Upper lobe of right lung (tissue), 1 donor: Measurements from ENCODE around the gene CIZ1. TPM values are rescaled to one million over a fixed set of nuclear protein-coding genes. Genes with fewer than 3 reads are reported as not detected.

Source experiments
- ATAC-seq: fragments of 200-7000 bp; cut with Tn5 transposase; one replicate; pipeline ENCODE4 v1.9.1; 2020; ENCODE audit warnings: mild to moderate bottlenecking, moderate library complexity
- DNase-seq: peaks from one replicate; pipeline ENCODE4 v3.0.0-alpha.2; 2020
- H3K27ac ChIP-seq: fragments of 200-600 bp; one replicate; pipeline ENCODE4 v1.8.0; 2022
- H3K27me3 ChIP-seq: fragments of 200-600 bp; one replicate; pipeline ENCODE4 v1.8.0; 2022; ENCODE audit warnings: mild to moderate bottlenecking
- H3K36me3 ChIP-seq: fragments of 200-600 bp; one replicate; pipeline ENCODE4 v1.8.0; 2022
- H3K4me1 ChIP-seq: fragments of 200-600 bp; one replicate; pipeline ENCODE4 v1.8.0; 2022
- H3K4me3 ChIP-seq: fragments of 200-600 bp; one replicate; pipeline ENCODE4 v1.8.0; 2022; ENCODE audit warnings: mild to moderate bottlenecking
- H3K9me3 ChIP-seq: fragments of 200-600 bp; one replicate; pipeline ENCODE4 v1.8.0; 2022
- CTCF ChIP-seq: fragments of 200-600 bp; IDR thresholded peaks from one replicate; pipeline ENCODE4 v1.8.0; 2022; ENCODE audit warnings: antibody characterized with exemption
- intact Hi-C: fragments of 100-400 bp; cut with DNase I; formaldehyde crosslinking; loops from one replicate; pipeline ENCODE4 v1.11.0; 2022
- total RNA-seq: library from RNA; stranded (reverse); fragmentation: NEBNext Ultra II Directional; extraction: Animal tissue kit (Norgen Biotek cat#: 25700); gene quantifications from one replicate; pipeline ENCODE4 v1.2.1, GENCODE V29; 2021
- donor health status: DM: no; HTN: yes; CAD: no; lungs with severe emphysema.

The CIZ1 gene
- total RNA-seq, 1 donor from 2014 or later, result 107 TPM

- H3K36me3 ChIP-seq, result peaks cover 11% of the 10 kb centered on the region
- no peak for TF ChIP-seq CTCF
- ATAC-seq (peak; percentile 90), DNase-seq (peak; percentile 92)
- H3K4me1 ChIP-seq, result peaks cover 23% of the 10 kb centered on the region
- no peaks in the 10 kb centered on the region for H3K27me3 ChIP-seq
- peak overlapping the region; percentile 88 for H3K4me3 ChIP-seq
- H3K27ac ChIP-seq, result peak overlapping the region; percentile 98
- intact Hi-C loops, result no loop called here
- no peaks in the 10 kb centered on the region for H3K9me3 ChIP-seq
These were observed 63.2 kb downstream of the CIZ1 start for GRCh38 chr9:128127990-128128835.

GRCh38 chr9:128127568-128127989 lies 63.8 kb downstream of the CIZ1 start, which contains the start of gene PTGES2:
PTGES2 (minus strand) TSS chr9:128127729; CDS start chr9:128127717, 12 bp downstream.
- Histone ChIP-seq H3K4me1 (peaks cover 23% of the 10 kb centered on the region), H3K27ac (peak within 1 kb of the TSS; percentile 98), H3K9me3 (no peaks in the 10 kb centered on the region), H3K4me3 (peak within 1 kb of the TSS; percentile 88), H3K36me3 (peaks cover 15% of the 10 kb centered on the region), H3K27me3 (no peaks in the 10 kb centered on the region)
- intact Hi-C loops, result no loop called here
- ATAC-seq (peak; percentile 87), DNase-seq (peak; percentile 92)
- TF ChIP-seq CTCF, result no peak

GRCh38 chr9:128125580-128126354 lies 65.6 kb downstream of the CIZ1 start:
- no peak for DNase-seq
- no peak overlapping the region for H3K27ac ChIP-seq

GRCh38 chr9:128124873-128125579 lies 66.3 kb downstream of the CIZ1 start:
- Histone ChIP-seq H3K27me3 (no peaks in the 10 kb centered on the region), H3K36me3 (peaks cover 36% of the 10 kb centered on the region), H3K27ac (no peak overlapping the region), H3K9me3 (no peaks in the 10 kb centered on the region), H3K4me3 (no peak overlapping the region), H3K4me1 (peaks cover 23% of the 10 kb centered on the region)
- DNase-seq, result peak; percentile 81
- peak; percentile 54 for TF ChIP-seq CTCF
- intact Hi-C loops, result no loop called here
- ATAC-seq, result no peak

More at GRCh38 chr9:128125580-128126354, 65.6 kb downstream of the CIZ1 start:
- peak overlapping the region; percentile 3 for H3K4me3 ChIP-seq
- ATAC-seq, result no peak
- H3K27me3 ChIP-seq, result no peaks in the 10 kb centered on the region
- H3K4me1 ChIP-seq, result peaks cover 23% of the 10 kb centered on the region
- H3K36me3 ChIP-seq, result peaks cover 31% of the 10 kb centered on the region
- no peak for TF ChIP-seq CTCF
- intact Hi-C loops, result no loop called here
- no peaks in the 10 kb centered on the region for H3K9me3 ChIP-seq

- no peaks in the 10 kb centered on the region for H3K9me3 ChIP-seq
- TF ChIP-seq CTCF, result no peak
- peaks cover 23% of the 10 kb centered on the region for H3K4me1 ChIP-seq
- no peak overlapping the region for H3K4me3 ChIP-seq
- ATAC-seq (no peak), DNase-seq (no peak)
- H3K27ac ChIP-seq, result no peak overlapping the region
- no peaks in the 10 kb centered on the region for H3K27me3 ChIP-seq
- peaks cover 36% of the 10 kb centered on the region for H3K36me3 ChIP-seq
- intact Hi-C loops, result no loop called here
These were observed 66.9 kb downstream of the CIZ1 start for GRCh38 chr9:128124451-128124850.
